Measurements from ENCODE around the gene CHPF2. TPM values are rescaled to one million over a fixed set of nuclear protein-coding genes. Genes with fewer than 3 reads are reported as not detected.

Gene CHPF2
- total and polyA plus RNA-seq, 9 donors = 8.4 to 36.2 (median 27.9) TPM

- 89 to 95% (median 90%) methylated on average over 9 of the region's 9 CpGs for WGBS, 3 donors
- no peak for DNase-seq
- H3K9me3 ChIP-seq = no peaks in the 10 kb centered on the region
- no peak for TF ChIP-seq CTCF (IDR thresholded peaks at IDR 0.05)
- no peak for TF ChIP-seq POLR2A (IDR thresholded peaks at IDR 0.05)
- TF ChIP-seq EP300 (IDR thresholded peaks at IDR 0.05) = no peak
- no peaks in the 10 kb centered on the region for H3K27me3 ChIP-seq
- peaks cover 12% of the 10 kb centered on the region for H3K4me1 ChIP-seq (ENCODE audit: insufficient read depth)
- H3K27ac ChIP-seq = no peak overlapping the region
- H3K36me3 ChIP-seq = no peaks in the 10 kb centered on the region
- no peak overlapping the region for H3K4me3 ChIP-seq
- intact Hi-C loops (cut with DNase I) = no loop called here
Measured at GRCh38 chr7:151274396-151274795, 42.1 kb downstream of the CHPF2 start.

- Histone ChIP-seq H3K27me3 (no peaks in the 10 kb centered on the region), H3K27ac (no peak overlapping the region), H3K36me3 (no peaks in the 10 kb centered on the region), H3K4me1 (ENCODE audit: insufficient read depth) (peaks cover 12% of the 10 kb centered on the region), H3K9me3 (no peaks in the 10 kb centered on the region), H3K4me3 (no peak overlapping the region)
- no peak for DNase-seq
- intact Hi-C loops (cut with DNase I) = no loop called here
- TF ChIP-seq POLR2A (IDR thresholded peaks at IDR 0.05) = no peak
- TF ChIP-seq EP300 (IDR thresholded peaks at IDR 0.05) = no peak
- TF ChIP-seq CTCF (IDR thresholded peaks at IDR 0.05) = no peak
- 80 to 85% (median 81%) methylated on average over 17 of the region's 17 CpGs for WGBS, 3 donors
Measured at GRCh38 chr7:151274936-151275812, 42.9 kb downstream of the CHPF2 start.

- intact Hi-C loops (cut with DNase I) = no loop called here
- no peak overlapping the region for H3K4me3 ChIP-seq
- H3K4me1 ChIP-seq (ENCODE audit: insufficient read depth) = peaks cover 12% of the 10 kb centered on the region
- TF ChIP-seq POLR2A (IDR thresholded peaks at IDR 0.05) (no peak), EP300 (IDR thresholded peaks at IDR 0.05) (no peak), CTCF (IDR thresholded peaks at IDR 0.05) (no peak)
- peak in 2 of 5 donors; percentile 43 to 46 for DNase-seq
- WGBS, 3 donors = 23 to 29% (median 25%) methylated on average over 10 of the region's 10 CpGs
- H3K27ac ChIP-seq = no peak overlapping the region
- no peaks in the 10 kb centered on the region for H3K27me3 ChIP-seq
- no peaks in the 10 kb centered on the region for H3K9me3 ChIP-seq
- H3K36me3 ChIP-seq = no peaks in the 10 kb centered on the region
Measured at GRCh38 chr7:151275813-151276577, 43.7 kb downstream of the CHPF2 start.

GRCh38 chr7:151276666-151277590 lies 44.6 kb downstream of the CHPF2 start:
- TF ChIP-seq EP300 (IDR thresholded peaks at IDR 0.05) (no peak), POLR2A (IDR thresholded peaks at IDR 0.05) (no peak), CTCF (IDR thresholded peaks at IDR 0.05) (no peak)
- Histone ChIP-seq H3K9me3 (no peaks in the 10 kb centered on the region), H3K4me1 (ENCODE audit: insufficient read depth) (peaks cover 12% of the 10 kb centered on the region), H3K27me3 (no peaks in the 10 kb centered on the region), H3K4me3 (peak overlapping the region; percentile 48), H3K36me3 (no peaks in the 10 kb centered on the region), H3K27ac (no peak overlapping the region)
- WGBS, 3 donors = 1% methylated on average over 54 to 63 of the region's 63 CpGs
- intact Hi-C loops (cut with DNase I) = no loop called here
- DNase-seq = peak; percentile 58 to 79 (median 67)
